Transverse colon (tissue), 4 donors: ENCODE data around the gene ESCO1. TPM values are rescaled to one million over a fixed set of nuclear protein-coding genes. Genes with fewer than 3 reads are reported as not detected.
"Not testable (repeated sequence)": the region's sequence is repeated elsewhere in the genome, so short reads cannot be mapped to it uniquely, and the experiment has no call there.

Source experiments
- DNase-seq: peaks from one replicate; pipeline ENCODE4 v3.0.0-alpha.2; 2019
- H3K27ac ChIP-seq, 4 donors: fragments of 200-600 bp; sonication (generic); 2 replicates each; pipeline ENCODE4 v1.5.1; 2016 to 2018; ENCODE audit warnings: inconsistent platforms in 4 of 4
- H3K27me3 ChIP-seq: fragments of 200-600 bp; sonication (generic); 2 replicates; pipeline ENCODE4 v1.5.1; 2017; ENCODE audit warnings: inconsistent platforms
- H3K36me3 ChIP-seq, 4 donors: fragments of 200-600 bp; sonication (generic); 2 replicates each; pipeline ENCODE4 v1.5.1; 2017 to 2019; ENCODE audit warnings: inconsistent platforms in 4 of 4
- H3K4me1 ChIP-seq, 4 donors: fragments of 200-600 bp; sonication (generic); 2 replicates each; pipeline ENCODE4 v1.5.1; 2017 to 2020; ENCODE audit warnings: inconsistent platforms in 4 of 4
- H3K4me3 ChIP-seq, 4 donors: fragments of 200-600 bp; sonication (generic); 1 replicate in 1 of 4; 2 replicates in 3 of 4; pipeline versions ENCODE4 v1.5.1 to v1.6.1; 2017 to 2019; ENCODE audit warnings: inconsistent platforms in 4 of 4
- H3K9me3 ChIP-seq, 2 donors: fragments of 200-600 bp; sonication (generic); 2 replicates each; pipeline ENCODE4 v1.5.1; 2017 to 2019; ENCODE audit warnings: inconsistent platforms in 2 of 2
- CTCF ChIP-seq, 5 experiments: fragments of 200-600 bp in 3 of 5; fragments of 450-650 bp in 2 of 5; sonication (generic) in 3 of 5; IDR thresholded peaks; 1 replicate in 2 of 5; 2 replicates in 3 of 5; pipeline ENCODE4 v1.5.1; 2016 to 2017; ENCODE audit warnings: antibody characterized with exemption in 5 of 5, inconsistent platforms in 3 of 5, mild to moderate bottlenecking in 2 of 5, moderate library complexity in 1 of 5
- EP300 ChIP-seq: sonication (generic); formaldehyde crosslinking; IDR thresholded peaks from one replicate; pipeline ENCODE4 v1.6.1; 2017; ENCODE audit warnings: antibody characterized with exemption, low read depth
- POLR2A ChIP-seq: fragments of 450-650 bp; IDR thresholded peaks from one replicate; pipeline ENCODE4 v1.6.1; 2016; ENCODE audit warnings: antibody characterized with exemption, mild to moderate bottlenecking, moderate library complexity
- POLR2AphosphoS5 ChIP-seq, 3 donors: sonication (generic); formaldehyde crosslinking; IDR thresholded peaks; one replicate each; pipeline ENCODE4 v1.6.1; 2016; ENCODE audit warnings: antibody characterized with exemption in 3 of 3
- WGBS, 2 donors: methylation state at CpG; one replicate each; pipeline ENCODE4 v1.1.5; 2018; ENCODE audit warnings: low coverage in 1 of 2; 5-methylcytosine and 5-hydroxymethylcytosine counted together
- in situ Hi-C, 4 donors: fragments of 200-750 bp; cut with MboI; loops; one replicate each; pipeline versions ENCODE4 v1.15.0 to v1.15.1; 2017; ENCODE audit warnings: low sequenced_read_pairs in 3 of 4, low pct_ligation_motif_present in 1 of 4, low pct_unique_long_range_greater_than_20kb in 1 of 4
- intact Hi-C: fragments of 100-400 bp; cut with DNase I; formaldehyde crosslinking; loops from one replicate; pipeline ENCODE4 v1.15.1; 2023; ENCODE audit warnings: low total_unique reads
- total RNA-seq, 4 donors: library from RNA; depleted of rRNA; stranded (reverse); fragments of >200 nt; gene quantifications; one replicate each; pipeline ENCODE4 v1.1.0, GENCODE V29; 2016

The ESCO1 gene
- total RNA-seq, 4 donors from 2014 or later: 7.1 to 39.0 (median 18.6) TPM

DNA sequence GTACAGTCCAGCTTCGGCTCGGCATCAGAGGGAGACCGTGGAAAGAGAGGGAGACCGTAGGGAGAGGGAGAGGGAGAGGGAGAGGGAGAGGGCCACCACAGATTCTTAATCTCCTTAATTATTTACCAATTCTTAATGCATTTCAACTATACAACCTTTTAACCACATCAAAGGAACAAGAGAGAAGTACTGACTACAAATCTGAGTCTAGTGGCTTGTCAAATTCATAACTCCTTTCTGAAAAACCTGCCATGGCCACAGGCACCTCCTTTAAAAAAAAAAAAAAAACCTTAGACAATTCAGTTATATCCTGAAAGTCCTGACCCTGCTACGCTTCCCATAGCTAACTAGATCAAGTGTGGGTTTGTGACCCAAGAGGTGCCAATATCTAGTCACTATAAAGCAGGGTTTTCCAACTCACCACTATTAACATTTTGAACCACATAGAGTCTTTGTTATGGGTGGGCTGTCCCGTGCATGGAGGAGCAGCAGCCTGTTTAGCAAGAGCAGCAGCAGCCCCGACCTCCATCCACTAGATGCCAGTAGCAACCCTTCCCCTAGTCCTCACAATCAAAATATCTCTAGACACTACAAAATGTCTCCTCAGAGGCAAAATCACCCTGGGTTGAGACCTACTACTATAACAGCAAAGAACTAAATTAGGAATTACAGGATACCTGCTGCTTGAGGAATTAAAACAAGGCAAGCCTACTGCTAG, 6.8 kb downstream of the ESCO1 start:
- Histone ChIP-seq H3K27ac (no peak overlapping the region), H3K27me3 (no peaks in the 10 kb centered on the region), H3K9me3 (no peaks in the 10 kb centered on the region), H3K4me3 (no peak overlapping the region), H3K36me3 (no peaks in the 10 kb centered on the region), H3K4me1 (peaks cover 0 to 20% (median 3%) of the 10 kb centered on the region in 4 donors)
- no peak for TF ChIP-seq EP300
- no peak for TF ChIP-seq POLR2AphosphoS5 (IDR thresholded peaks at IDR 0.05)
- no peak for TF ChIP-seq CTCF (IDR thresholded peaks at IDR 0.05)
- TF ChIP-seq POLR2A: no peak
- no peak for DNase-seq
- WGBS, 2 donors: 83 to 95% methylated on average over 1 to 7 of the region's 7 CpGs
- in situ Hi-C loops (no loop called here), intact Hi-C loops (no loop called here)

GRCh38 chr18:21592361-21592760, 8.1 kb downstream of the ESCO1 start:
- no CpG with 5 or more reads among the region's 33 CpGs for WGBS, 2 donors
- H3K4me1 ChIP-seq, H3K27me3 ChIP-seq, H3K36me3 ChIP-seq, H3K4me3 ChIP-seq, H3K27ac ChIP-seq, in situ Hi-C loops, intact Hi-C loops, DNase-seq, H3K9me3 ChIP-seq: not testable (repeated sequence)

DNA sequence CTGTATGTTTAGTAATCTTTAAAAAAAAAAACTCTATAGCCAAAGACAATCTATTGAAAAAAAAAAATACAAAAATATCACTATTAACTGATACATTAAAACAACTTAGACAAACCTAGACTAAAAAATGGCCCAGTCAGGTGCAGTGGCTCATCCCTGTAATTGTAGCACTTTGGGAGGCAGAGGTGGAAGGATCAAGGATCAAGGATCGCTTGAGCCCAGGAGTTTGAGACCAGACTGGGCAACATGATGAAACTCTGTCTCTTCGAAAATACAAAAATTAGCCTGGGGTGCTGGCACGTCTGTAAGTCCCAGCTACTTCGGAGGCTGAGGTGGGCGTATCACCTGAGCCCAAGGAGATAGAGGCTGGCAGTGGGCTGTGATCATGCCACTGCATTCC, 16.1 kb downstream of the ESCO1 start:
- intact Hi-C loops (no loop called here), in situ Hi-C loops (no loop called here)
- WGBS, 2 donors: 92 to 95% methylated on average over 2 to 5 of the region's 5 CpGs
- no peak for TF ChIP-seq POLR2A
- no peak for TF ChIP-seq POLR2AphosphoS5 (IDR thresholded peaks at IDR 0.05)
- TF ChIP-seq CTCF (IDR thresholded peaks at IDR 0.05): no peak
- no peak for TF ChIP-seq EP300
- H3K27ac ChIP-seq: no peak overlapping the region
- no peak for DNase-seq
- no peaks in the 10 kb centered on the region for H3K9me3 ChIP-seq
- no peaks in the 10 kb centered on the region for H3K36me3 ChIP-seq
- H3K27me3 ChIP-seq: no peaks in the 10 kb centered on the region
- H3K4me1 ChIP-seq: no peaks in the 10 kb centered on the region
- no peak overlapping the region for H3K4me3 ChIP-seq

DNA sequence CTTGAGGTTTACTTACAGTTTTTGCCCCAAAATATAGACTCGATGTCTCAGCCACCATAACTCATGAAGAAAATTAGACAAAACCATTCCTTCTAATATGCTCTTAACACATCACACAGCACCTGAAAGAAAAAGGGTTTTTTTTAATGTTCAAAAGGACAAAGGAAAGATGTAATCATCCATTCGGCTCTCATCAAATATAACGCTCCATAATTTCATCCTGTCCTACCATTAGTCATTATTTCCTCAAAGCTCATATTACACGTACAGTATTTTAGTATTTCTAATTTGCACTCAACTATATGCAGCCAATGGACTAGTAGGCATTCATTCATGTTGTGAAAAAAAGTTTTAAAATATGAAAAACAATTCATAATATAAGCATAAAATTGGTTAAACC, 24.8 kb downstream of the ESCO1 start:
- in situ Hi-C loops: no loop called here
- WGBS, 2 donors: 95 to 96% methylated on average over 4 of the region's 4 CpGs
- no peak for DNase-seq
- intact Hi-C loops: no loop called here
- Histone ChIP-seq H3K9me3 (no peaks in the 10 kb centered on the region), H3K27me3 (no peaks in the 10 kb centered on the region), H3K4me1 (no peaks in the 10 kb centered on the region), H3K4me3 (no peak overlapping the region), H3K27ac (no peak overlapping the region), H3K36me3 (peaks cover 0 to 51% (median 18%) of the 10 kb centered on the region in 4 donors)
- TF ChIP-seq POLR2A (no peak), CTCF (IDR thresholded peaks at IDR 0.05) (no peak), POLR2AphosphoS5 (IDR thresholded peaks at IDR 0.05) (no peak), EP300 (no peak)

- H3K27me3 ChIP-seq: no peaks in the 10 kb centered on the region
- no peak overlapping the region for H3K27ac ChIP-seq
- TF ChIP-seq CTCF (IDR thresholded peaks at IDR 0.05) (no peak), POLR2A (no peak), POLR2AphosphoS5 (IDR thresholded peaks at IDR 0.05) (no peak), EP300 (no peak)
- in situ Hi-C loops (loop anchor here in 1 of 4 donors (25.0 kb wide), 1 partner anchor 991 kb away; no protein-coding TSS in a partner anchor), intact Hi-C loops (no loop called here)
- peaks cover 0 to 77% (median 30%) of the 10 kb centered on the region in 4 donors for H3K36me3 ChIP-seq
- H3K4me1 ChIP-seq: no peaks in the 10 kb centered on the region
- DNase-seq: no peak
- no peaks in the 10 kb centered on the region for H3K9me3 ChIP-seq
- no peak overlapping the region for H3K4me3 ChIP-seq
These were observed 28.7 kb downstream of the ESCO1 start for GRCh38 chr18:21571772-21572171.
